ENCODE measurements around the gene CA5A.

The CA5A gene

GRCh38 chr16:87961623-87962022 is 25.3 kb upstream of the CA5A start:
- no peak for DNase-seq

- DNase-seq = no peak
These were observed 24.5 kb upstream of the CA5A start for GRCh38 chr16:87960852-87961251.

- DNase-seq = no peak
These were observed 24.0 kb upstream of the CA5A start for GRCh38 chr16:87960296-87960695.

- no peak for DNase-seq
These were observed 23.2 kb upstream of the CA5A start for GRCh38 chr16:87959391-87959990.

GRCh38 chr16:87958632-87959031 is 22.3 kb upstream of the CA5A start:
- DNase-seq = no peak

- DNase-seq = no peak
These were observed 21.2 kb upstream of the CA5A start for GRCh38 chr16:87957296-87958094.

GRCh38 chr16:87956365-87957231 is 20.3 kb upstream of the CA5A start:
- peak; percentile 75 to 76 for DNase-seq

- no peak for DNase-seq
These were observed 19.7 kb upstream of the CA5A start for GRCh38 chr16:87956098-87956364.

GRCh38 chr16:87955302-87956097 is 19.2 kb upstream of the CA5A start:
- no peak for DNase-seq

- DNase-seq = no peak
These were observed 18.5 kb upstream of the CA5A start for GRCh38 chr16:87954826-87955225.

- no peak for DNase-seq
These were observed 18.0 kb upstream of the CA5A start for GRCh38 chr16:87954361-87954760.

GRCh38 chr16:87953308-87954215 is 17.2 kb upstream of the CA5A start:
- DNase-seq = no peak

GRCh38 chr16:87952751-87953150 is 16.4 kb upstream of the CA5A start:
- DNase-seq = no peak

- peak; percentile 32 to 43 for DNase-seq
These were observed 15.5 kb upstream of the CA5A start for GRCh38 chr16:87951552-87952538.

GRCh38 chr16:87950765-87951551 is 14.6 kb upstream of the CA5A start, which contains the start of gene BANP:
Gene BANP, plus strand, starts transcription at chr16:87951434. Its CDS starts 23,682 bp downstream, at chr16:87975116.
- peak; percentile 95 to 96 for DNase-seq

GRCh38 chr16:87949071-87949744 is 12.9 kb upstream of the CA5A start:
- no peak for DNase-seq

GRCh38 chr16:87948735-87949070 is 12.4 kb upstream of the CA5A start:
- no peak for DNase-seq

GRCh38 chr16:87948119-87948545 is 11.8 kb upstream of the CA5A start:
- DNase-seq = no peak

Data from stimulated activated CD4-positive, alpha-beta T cell treated with anti-CD3 and anti-CD28 coated beads, Interleukin-2, amount 100 ng/mL, for 24 hours (primary cell).